ENCODE data around the gene PRAMEF12.

- TF ChIP-seq SMC3 (IDR thresholded peaks at IDR 0.05; ENCODE audit: borderline replicate concordance, low read length), result no peak
- no peak for TF ChIP-seq POLR2AphosphoS5 (IDR thresholded peaks at IDR 0.05; ENCODE audit: low read length)
- no peak for TF ChIP-seq USF1 (IDR thresholded peaks at IDR 0.05; ENCODE audit: borderline replicate concordance, extremely low read length, insufficient read depth, low read depth, low read length)
Observed at GRCh38 chr1:12810691-12811408, 37.3 kb downstream of the PRAMEF12 start.

Measured in GM12878 (cell line).